Fibroblast of the aortic adventitia (primary cell): ENCODE results near the gene GABARAP. TPM values are rescaled to one million over a fixed set of nuclear protein-coding genes. Genes with fewer than 3 reads are reported as not detected.
A peak's percentile ranks its signal among the peaks of the same experiment; 100 is the strongest.

ENCODE experiments used
- DNase-seq: peaks from one replicate; pipeline ENCODE4 v3.0.0-alpha.2; 2010; ENCODE audit warnings: low read depth
- H3K4me3 ChIP-seq: 2 replicates; pipeline ENCODE4 v1.5.1; 2011; ENCODE audit warnings: low read depth, mild to moderate bottlenecking, control low read depth, low read length, moderate library complexity
- CTCF ChIP-seq: IDR thresholded peaks from 2 replicates; pipeline ENCODE4 v1.5.1; 2011; ENCODE audit warnings: mild to moderate bottlenecking, low read length, control low read depth, inconsistent platforms; ENCODE audit not compliant: insufficient read depth
- total RNA-seq: library from RNA; depleted of rRNA; stranded (reverse); fragments of >200 nt; gene quantifications from 2 replicates; pipeline ENCODE4 v1.2.3, GENCODE V29; 2012; ENCODE audit warnings: low replicate concordance

Gene GABARAP
- total RNA-seq, 1 donor = 420 TPM

- DNase-seq = no peak
Measured at GRCh38 chr17:7260151-7260550, 17.9 kb upstream of the GABARAP start.

GRCh38 chr17:7259555-7259889 is 17.3 kb upstream of the GABARAP start:
- DNase-seq = no peak
- no peak overlapping the region for H3K4me3 ChIP-seq
- no peak for TF ChIP-seq CTCF

More at GRCh38 chr17:7260151-7260550, 17.9 kb upstream of the GABARAP start:
- no peak for TF ChIP-seq CTCF
- H3K4me3 ChIP-seq = no peak overlapping the region

GRCh38 chr17:7258731-7259554 is 16.7 kb upstream of the GABARAP start:
- peak; percentile 45 for DNase-seq
- TF ChIP-seq CTCF = no peak

GRCh38 chr17:7256766-7257456 is 14.7 kb upstream of the GABARAP start:
- no peak for TF ChIP-seq CTCF
- DNase-seq = no peak

More at GRCh38 chr17:7258731-7259554, 16.7 kb upstream of the GABARAP start:
- no peak overlapping the region for H3K4me3 ChIP-seq

GRCh38 chr17:7254511-7254910 is 12.3 kb upstream of the GABARAP start:
- no peak overlapping the region for H3K4me3 ChIP-seq
- no peak for DNase-seq
- no peak for TF ChIP-seq CTCF

More at GRCh38 chr17:7256766-7257456, 14.7 kb upstream of the GABARAP start:
- no peak overlapping the region for H3K4me3 ChIP-seq

GRCh38 chr17:7253082-7253481 is 10.8 kb upstream of the GABARAP start:
- peak overlapping the region; percentile 82 for H3K4me3 ChIP-seq
- no peak for DNase-seq
- TF ChIP-seq CTCF = no peak
